IMR-90 (cell line): ENCODE measurements around the gene DGKG. TPM values are rescaled to one million over a fixed set of nuclear protein-coding genes. Genes with fewer than 3 reads are reported as not detected.

ENCODE experiments used
- ATAC-seq: fragments of 200-7000 bp; cut with Tn5 transposase; 2 replicates; pipeline ENCODE4 v1.9.1; 2020; ENCODE audit warnings: low read depth, mild to moderate bottlenecking, moderate library complexity
- BruUV-seq: library from RNA; stranded (reverse); fragments of 400-500 nt; replicated peaks from 2 replicates; lab custom pipeline; 2021; lab: Mats Ljungman, UMichigan
- CTCF ChIA-PET: fragments of 300-600 bp; formaldehyde crosslinking; extraction: SDS; loops from one replicate; lab custom pipeline; 2021; ENCODE audit warnings: antibody characterized with exemption; lab: Yijun Ruan, JAX
- POLR2A ChIA-PET: fragments of 300-600 bp; sonication (Branson Sonifier 250); formaldehyde crosslinking; loops from one replicate; lab custom pipeline; 2022; ENCODE audit warnings: antibody characterized with exemption; ENCODE audit not compliant: unreplicated experiment; lab: Charles Lee
- DNase-seq: peaks from one replicate; pipeline ENCODE4 v3.0.0; 2013
- H2AFZ ChIP-seq: replicated peaks from 2 replicates; pipeline ENCODE3; 2013; ENCODE audit warnings: low read length, mild to moderate bottlenecking; ENCODE audit not compliant: poor library complexity
- H2AK5ac ChIP-seq: 2 replicates; pipeline ENCODE4 v1.6.1; 2013; ENCODE audit warnings: low read depth, low read length, inconsistent platforms
- H2AK9ac ChIP-seq: replicated peaks from 2 replicates; pipeline ENCODE3; 2013; ENCODE audit warnings: mild to moderate bottlenecking, low read depth, low read length, moderate library complexity; ENCODE audit not compliant: poor library complexity
- H2BK120ac ChIP-seq: 2 replicates; pipeline ENCODE4 v1.6.1; 2013; ENCODE audit warnings: low read depth, low read length, inconsistent platforms
- H2BK15ac ChIP-seq: 3 replicates; pipeline ENCODE4 v1.6.1; 2013; ENCODE audit warnings: low read depth, low read length, inconsistent platforms
- H2BK20ac ChIP-seq: 2 replicates; pipeline ENCODE4 v1.6.1; 2013; ENCODE audit warnings: low read depth, mild to moderate bottlenecking, inconsistent platforms, low read length, moderate library complexity
- H2BK5ac ChIP-seq: 2 replicates; pipeline ENCODE4 v1.6.1; 2013; ENCODE audit warnings: mild to moderate bottlenecking, low read depth, low read length, inconsistent platforms; ENCODE audit not compliant: poor library complexity, severe bottlenecking
- H3K14ac ChIP-seq: replicated peaks from 2 replicates; pipeline ENCODE4 v1.6.1; 2013; ENCODE audit warnings: low read depth, low read length, inconsistent platforms
- H3K18ac ChIP-seq: 2 replicates; pipeline ENCODE4 v1.6.1; 2013; ENCODE audit warnings: low read depth, low read length, control low read depth
- H3K23ac ChIP-seq: 2 replicates; pipeline ENCODE4 v1.6.1; 2013; ENCODE audit warnings: low read depth, low read length, inconsistent platforms
- H3K27ac ChIP-seq: 2 replicates; pipeline ENCODE4 v1.5.1; 2013; ENCODE audit warnings: mild to moderate bottlenecking, control low read depth, low read length; ENCODE audit not compliant: insufficient read depth
- H3K27me3 ChIP-seq: 2 replicates; pipeline ENCODE4 v1.6.1; 2013; ENCODE audit warnings: low read length; ENCODE audit not compliant: control insufficient read depth, insufficient read depth
- H3K36me3 ChIP-seq: 2 replicates; pipeline ENCODE4 v1.6.1; 2013; ENCODE audit warnings: low read length, mixed read lengths; ENCODE audit not compliant: control insufficient read depth, insufficient read depth
- H3K4ac ChIP-seq: 2 replicates; pipeline ENCODE4 v1.6.1; 2013; ENCODE audit warnings: low read depth, low read length, inconsistent platforms
- H3K4me1 ChIP-seq: 2 replicates; pipeline ENCODE4 v1.6.1; 2013; ENCODE audit warnings: low read length, mixed read lengths; ENCODE audit not compliant: control insufficient read depth, insufficient read depth
- H3K4me2 ChIP-seq: 2 replicates; pipeline ENCODE4 v1.6.1; 2013; ENCODE audit warnings: low read depth, mild to moderate bottlenecking, control low read depth, low read length, moderate library complexity
- H3K4me3 ChIP-seq: 2 replicates; pipeline ENCODE4 v1.5.1; 2013; ENCODE audit warnings: low read depth, mild to moderate bottlenecking, control low read depth, low read length, moderate library complexity; ENCODE audit not compliant: insufficient read depth
- H3K56ac ChIP-seq: 2 replicates; pipeline ENCODE4 v1.6.1; 2013; ENCODE audit warnings: low read length, inconsistent platforms; ENCODE audit not compliant: insufficient read depth; ENCODE audit errors: extremely low read depth
- H3K79me1 ChIP-seq, 2 experiments: 2 replicates each; pipeline ENCODE4 v1.6.1; 2013; ENCODE audit warnings: low read length in 2 of 2, inconsistent platforms in 1 of 2, low read depth in 1 of 2
- H3K9ac ChIP-seq: 2 replicates; pipeline ENCODE4 v1.6.1; 2013; ENCODE audit warnings: low read depth, low read length, control low read depth
- H3K9me1 ChIP-seq: 2 replicates; pipeline ENCODE4 v1.6.1; 2013; ENCODE audit warnings: low read length, inconsistent platforms; ENCODE audit not compliant: insufficient read depth
- H3K9me3 ChIP-seq: 2 replicates; pipeline ENCODE4 v1.6.1; 2013; ENCODE audit warnings: low read length; ENCODE audit not compliant: control insufficient read depth, insufficient read depth
- H4K20me1 ChIP-seq: 2 replicates; pipeline ENCODE4 v1.6.1; 2013; ENCODE audit warnings: low read length, inconsistent platforms; ENCODE audit not compliant: insufficient read depth
- H4K5ac ChIP-seq: 2 replicates; pipeline ENCODE4 v1.6.1; 2013; ENCODE audit warnings: mild to moderate bottlenecking, low read depth, low read length, control low read depth
- H4K8ac ChIP-seq, 2 experiments: 2 replicates each; pipeline ENCODE4 v1.6.1; 2013; ENCODE audit warnings: low read depth in 2 of 2, low read length in 2 of 2, control low read depth in 1 of 2, inconsistent platforms in 1 of 2
- H4K91ac ChIP-seq: 2 replicates; pipeline ENCODE4 v1.6.1; 2013; ENCODE audit warnings: low read depth, low read length, inconsistent platforms; ENCODE audit not compliant: insufficient read depth
- BHLHE40 ChIP-seq: fragments of 150-350 bp; IDR thresholded peaks from 2 replicates; pipeline ENCODE4 v1.6.1; 2016; ENCODE audit warnings: mild to moderate bottlenecking, low read depth, low read length
- CEBPB ChIP-seq: IDR thresholded peaks from 2 replicates; pipeline ENCODE4 v1.6.1; 2012; ENCODE audit warnings: low read depth, low read length, improper control_type of control experiment
- FOS ChIP-seq: fragments of 150-350 bp; IDR thresholded peaks from 2 replicates; pipeline ENCODE4 v1.6.1; 2016; ENCODE audit warnings: low read depth, low read length
- MAFK ChIP-seq: IDR thresholded peaks from 2 replicates; pipeline ENCODE4 v1.6.1; 2012; ENCODE audit warnings: low read depth, low read length, improper control_type of control experiment
- MAZ ChIP-seq: IDR thresholded peaks from 2 replicates; pipeline ENCODE4 v1.6.1; 2012; ENCODE audit warnings: low read depth, mild to moderate bottlenecking, low read length, improper control_type of control experiment, moderate library complexity, borderline replicate concordance
- MXI1 ChIP-seq: IDR thresholded peaks from 2 replicates; pipeline ENCODE4 v1.6.1; 2012; ENCODE audit warnings: low read depth, mild to moderate bottlenecking, low read length, moderate library complexity, borderline replicate concordance
- POLR2A ChIP-seq: IDR thresholded peaks from 2 replicates; pipeline ENCODE4 v1.6.1; 2012; ENCODE audit warnings: mild to moderate bottlenecking, low read depth, low read length
- RAD21 ChIP-seq: IDR thresholded peaks from 2 replicates; pipeline ENCODE4 v1.6.1; 2012; ENCODE audit warnings: low read length, improper control_type of control experiment
- RCOR1 ChIP-seq: IDR thresholded peaks from 2 replicates; pipeline ENCODE4 v1.6.1; 2012; ENCODE audit warnings: mild to moderate bottlenecking, low read length, improper control_type of control experiment; ENCODE audit not compliant: insufficient replicate concordance
- RFX5 ChIP-seq: IDR thresholded peaks from 2 replicates; pipeline ENCODE4 v1.8.0; 2012; ENCODE audit warnings: low read depth, mild to moderate bottlenecking, low read length, moderate library complexity
- SMC3 ChIP-seq: fragments of 150-350 bp; IDR thresholded peaks from 2 replicates; pipeline ENCODE4 v1.6.1; 2016; ENCODE audit warnings: low read depth, mild to moderate bottlenecking, antibody characterized with exemption, low read length, moderate library complexity
- whole genome bisulfite sequencing, 2 experiments: methylation state at CpG; one replicate each; pipeline versions ENCODE4 v1.1.5 to v1.1.7; 2013; ENCODE audit warnings: missing lambda C conversion rate in 2 of 2; ENCODE audit not compliant: insufficient read length in 1 of 2; ENCODE audit errors: extremely low coverage in 2 of 2; 5-methylcytosine and 5-hydroxymethylcytosine counted together
- dilution Hi-C: fragments of 300-500 bp; cut with HindIII; formaldehyde crosslinking; loops from one replicate; pipeline ENCODE4 v1.14.3; 2018; ENCODE audit warnings: low sequenced_read_pairs; ENCODE audit not compliant: unreplicated experiment
- in situ Hi-C: fragments of 300-500 bp; cut with MboI; formaldehyde crosslinking; loops from 3 replicates; pipeline ENCODE4 v1.14.3; 2019; ENCODE audit warnings: low sequenced_read_pairs, inconsistent platforms, mixed read lengths
- intact Hi-C: fragments of 100-400 bp; cut with micrococcal nuclease; formaldehyde crosslinking; loops from 2 replicates; pipeline ENCODE4 v1.10.0; 2022
- polyA plus RNA-seq, 3 experiments: library from polyadenylated mRNA; depleted of rRNA; stranded (reverse); fragments of >200 nt; gene quantifications; 2 replicates each; pipeline ENCODE4 v1.2.3, GENCODE V29; 2012; ENCODE audit warnings: low replicate concordance in 1 of 3
- total RNA-seq: library from RNA; depleted of rRNA; stranded (reverse); fragments of >200 nt; gene quantifications from 2 replicates; pipeline ENCODE4 v1.2.3, GENCODE V29; 2012
- TF ChIP-seq, protein P1 (sequence below): fragments of 150-350 bp; IDR thresholded peaks from 2 replicates; pipeline ENCODE4 v1.6.1; 2017; ENCODE audit warnings: mild to moderate bottlenecking, antibody characterized with exemption, low read length, low read depth
- TF ChIP-seq, protein P2 (sequence below): conservative IDR thresholded peaks from 2 replicates; pipeline ENCODE4 v1.5.1; 2012; ENCODE audit warnings: mild to moderate bottlenecking, low read depth, low read length, improper control_type of control experiment

DGKG gene
- total and polyA plus RNA-seq, 2 of the 4 experiments (the other 2 are of a cell fraction), result 1.2 to 4.1 TPM

DNA sequence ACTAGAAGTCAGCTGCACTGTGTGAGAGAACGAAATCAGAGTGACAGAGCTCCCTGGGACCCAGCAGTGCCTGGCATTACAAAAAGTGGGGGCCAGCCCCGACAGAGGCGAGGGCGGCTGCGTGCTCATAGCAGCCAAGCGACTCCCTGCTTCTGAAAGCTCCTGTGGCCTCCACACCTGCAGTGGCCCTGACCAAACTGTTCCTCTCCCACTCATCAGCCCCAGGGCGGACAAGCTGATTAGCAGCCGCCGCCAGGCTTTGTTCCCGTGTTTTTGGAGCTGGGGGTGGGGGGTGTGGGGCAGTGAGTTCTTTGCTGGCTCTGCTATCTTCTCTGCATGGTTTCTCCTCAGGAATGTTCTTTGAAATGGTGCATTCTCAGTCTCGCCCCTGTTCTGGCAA, 58.1 kb downstream of the DGKG start:
- TF ChIP-seq SMC3, result no peak
- no peak for TF ChIP-seq POLR2A
- TF ChIP-seq RCOR1, result no peak
- no peak for TF ChIP-seq RFX5
- TF ChIP-seq, protein P1, sequence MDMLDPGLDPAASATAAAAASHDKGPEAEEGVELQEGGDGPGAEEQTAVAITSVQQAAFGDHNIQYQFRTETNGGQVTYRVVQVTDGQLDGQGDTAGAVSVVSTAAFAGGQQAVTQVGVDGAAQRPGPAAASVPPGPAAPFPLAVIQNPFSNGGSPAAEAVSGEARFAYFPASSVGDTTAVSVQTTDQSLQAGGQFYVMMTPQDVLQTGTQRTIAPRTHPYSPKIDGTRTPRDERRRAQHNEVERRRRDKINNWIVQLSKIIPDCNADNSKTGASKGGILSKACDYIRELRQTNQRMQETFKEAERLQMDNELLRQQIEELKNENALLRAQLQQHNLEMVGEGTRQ, result no peak
- TF ChIP-seq CEBPB, result no peak
- no peak for TF ChIP-seq MAFK
- TF ChIP-seq BHLHE40, result no peak
- no peak for TF ChIP-seq MXI1
- no peak for TF ChIP-seq RAD21
- TF ChIP-seq, protein P2, sequence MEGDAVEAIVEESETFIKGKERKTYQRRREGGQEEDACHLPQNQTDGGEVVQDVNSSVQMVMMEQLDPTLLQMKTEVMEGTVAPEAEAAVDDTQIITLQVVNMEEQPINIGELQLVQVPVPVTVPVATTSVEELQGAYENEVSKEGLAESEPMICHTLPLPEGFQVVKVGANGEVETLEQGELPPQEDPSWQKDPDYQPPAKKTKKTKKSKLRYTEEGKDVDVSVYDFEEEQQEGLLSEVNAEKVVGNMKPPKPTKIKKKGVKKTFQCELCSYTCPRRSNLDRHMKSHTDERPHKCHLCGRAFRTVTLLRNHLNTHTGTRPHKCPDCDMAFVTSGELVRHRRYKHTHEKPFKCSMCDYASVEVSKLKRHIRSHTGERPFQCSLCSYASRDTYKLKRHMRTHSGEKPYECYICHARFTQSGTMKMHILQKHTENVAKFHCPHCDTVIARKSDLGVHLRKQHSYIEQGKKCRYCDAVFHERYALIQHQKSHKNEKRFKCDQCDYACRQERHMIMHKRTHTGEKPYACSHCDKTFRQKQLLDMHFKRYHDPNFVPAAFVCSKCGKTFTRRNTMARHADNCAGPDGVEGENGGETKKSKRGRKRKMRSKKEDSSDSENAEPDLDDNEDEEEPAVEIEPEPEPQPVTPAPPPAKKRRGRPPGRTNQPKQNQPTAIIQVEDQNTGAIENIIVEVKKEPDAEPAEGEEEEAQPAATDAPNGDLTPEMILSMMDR, result no peak
- TF ChIP-seq MAZ, result no peak
- no peak for TF ChIP-seq FOS
- no peak overlapping the region for H3K4me3 ChIP-seq
- H3K79me1 ChIP-seq, result no peaks in the 10 kb centered on the region
- H2BK15ac ChIP-seq, result no peak overlapping the region
- in situ Hi-C loops (no loop called here), intact Hi-C loops (no loop called here), dilution Hi-C loops (no loop called here)
- H3K56ac ChIP-seq, result no peak overlapping the region
- H3K23ac ChIP-seq, result no peak overlapping the region
- no peak overlapping the region for H3K4me2 ChIP-seq
- H4K20me1 ChIP-seq, result no peaks in the 10 kb centered on the region
- no TSS peak for BruUV-seq
- H2AK9ac ChIP-seq, result no peak overlapping the region
- DNase-seq, result no peak
- H2AK5ac ChIP-seq, result no peak overlapping the region
- no peak overlapping the region for H4K8ac ChIP-seq
- ChIA-PET CTCF (no interaction called here), POLR2A (no interaction called here)
- H3K4ac ChIP-seq, result no peak overlapping the region
- H4K91ac ChIP-seq, result no peak overlapping the region
- 17% methylated on average over 3 of the region's 11 CpGs; no CpG with 5 or more reads in 1 of the 2 experiments for WGBS, 2 experiments
- no peak overlapping the region for H3K14ac ChIP-seq
- H3K18ac ChIP-seq, result no peak overlapping the region
- no peak overlapping the region for H2BK5ac ChIP-seq
- no peak overlapping the region for H3K27ac ChIP-seq
- H4K5ac ChIP-seq, result no peak overlapping the region
- no peaks in the 10 kb centered on the region for H3K9me1 ChIP-seq
- H3K4me1 ChIP-seq, result no peaks in the 10 kb centered on the region
- no peaks in the 10 kb centered on the region for H3K36me3 ChIP-seq
- no peaks in the 10 kb centered on the region for H3K9me3 ChIP-seq
- H2BK20ac ChIP-seq, result no peak overlapping the region
- ATAC-seq, result no peak
- no peak overlapping the region for H2AFZ ChIP-seq
- no peak overlapping the region for H3K9ac ChIP-seq
- peaks cover 24% of the 10 kb centered on the region for H3K27me3 ChIP-seq
- no peak overlapping the region for H2BK120ac ChIP-seq
